Activated gamma-delta T cell (primary cell): ENCODE results near the gene APBA1.

ENCODE experiments used
- DNase-seq: peaks from one replicate; lab custom pipeline; 2025; lab: John Stamatoyannopoulos, UW

APBA1 gene

GRCh38 chr9:69657269-69657668 lies 14.9 kb downstream of the APBA1 start:
- no peak for DNase-seq

DNA sequence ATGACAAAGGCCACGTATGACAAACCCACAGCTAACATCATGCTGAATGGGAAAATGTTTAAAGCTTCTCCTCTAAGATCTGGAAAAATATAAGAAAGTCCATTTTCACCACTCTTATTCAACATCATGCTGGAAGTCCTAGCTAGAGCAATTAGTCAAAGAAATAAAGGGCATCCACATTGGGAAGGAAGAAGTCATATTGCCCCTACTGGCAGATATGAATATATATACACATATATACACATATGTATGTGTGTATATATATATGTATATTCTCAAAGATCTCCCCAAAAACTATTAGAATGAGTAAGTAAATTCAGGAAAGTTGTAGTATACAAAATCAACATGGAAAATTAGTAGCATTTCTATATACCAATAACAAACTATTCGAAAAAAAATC lies 17.1 kb downstream of the APBA1 start:
- DNase-seq: no peak

DNA sequence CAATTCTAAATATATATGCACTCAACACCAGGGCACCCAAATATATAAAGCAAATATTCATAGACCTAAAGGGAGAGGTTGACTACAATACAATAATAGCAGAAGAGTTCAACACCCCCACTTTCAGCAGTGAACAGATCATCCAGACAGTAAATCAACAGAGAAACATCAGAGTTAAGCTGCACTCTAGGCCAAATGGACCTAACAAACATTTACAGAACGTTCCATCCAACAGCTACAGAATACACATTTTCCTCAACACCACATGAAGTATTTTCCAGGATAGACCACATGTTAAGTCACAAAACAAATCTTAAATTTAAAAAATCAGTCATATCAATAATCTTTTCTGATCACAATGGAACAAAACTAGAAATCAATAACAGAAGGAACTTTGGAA lies 18.9 kb downstream of the APBA1 start:
- no peak for DNase-seq

GRCh38 chr9:69649566-69650250 lies 22.5 kb downstream of the APBA1 start:
- DNase-seq: no peak

GRCh38 chr9:69647804-69648203 lies 24.4 kb downstream of the APBA1 start:
- DNase-seq: no peak

DNA sequence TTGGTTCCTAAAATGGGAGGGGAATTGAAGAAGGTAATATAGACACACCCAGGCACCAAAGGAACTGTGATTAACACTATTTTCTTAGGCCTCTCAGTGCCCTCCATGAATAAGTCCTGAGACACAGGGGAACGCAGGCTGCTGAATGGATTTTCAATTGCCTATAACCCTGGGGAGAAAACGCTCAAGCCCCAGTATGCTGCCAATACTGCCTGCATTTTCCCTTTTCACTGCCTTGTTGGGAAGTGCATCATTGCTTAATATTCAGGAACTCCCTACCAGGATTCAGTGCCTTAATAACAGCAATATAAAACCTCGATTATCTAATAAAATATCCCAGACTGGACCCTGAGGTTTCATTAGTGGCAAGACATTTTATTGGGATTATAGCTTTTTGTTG lies 25.4 kb downstream of the APBA1 start:
- no peak for DNase-seq

GRCh38 chr9:69645488-69645887 lies 26.7 kb downstream of the APBA1 start:
- DNase-seq: no peak

DNA sequence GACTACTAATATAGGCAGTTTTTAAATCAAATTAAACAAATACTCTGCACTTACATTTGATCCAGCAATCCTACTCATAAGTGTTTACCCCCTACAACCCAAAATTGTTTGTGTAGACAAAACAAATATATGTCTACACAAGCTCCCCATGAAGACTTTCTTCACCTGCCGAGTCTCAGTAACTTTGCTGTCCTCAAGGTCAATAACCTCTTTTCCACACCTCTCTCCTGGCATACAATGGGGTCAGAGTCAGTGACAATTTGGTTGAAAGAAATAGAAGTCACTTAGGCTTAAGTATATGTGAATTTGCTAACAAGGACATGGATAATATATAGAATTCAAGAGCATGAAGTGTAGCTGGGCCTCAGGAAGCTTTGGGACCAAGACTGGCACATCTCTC lies 29.1 kb downstream of the APBA1 start:
- DNase-seq: no peak

DNA sequence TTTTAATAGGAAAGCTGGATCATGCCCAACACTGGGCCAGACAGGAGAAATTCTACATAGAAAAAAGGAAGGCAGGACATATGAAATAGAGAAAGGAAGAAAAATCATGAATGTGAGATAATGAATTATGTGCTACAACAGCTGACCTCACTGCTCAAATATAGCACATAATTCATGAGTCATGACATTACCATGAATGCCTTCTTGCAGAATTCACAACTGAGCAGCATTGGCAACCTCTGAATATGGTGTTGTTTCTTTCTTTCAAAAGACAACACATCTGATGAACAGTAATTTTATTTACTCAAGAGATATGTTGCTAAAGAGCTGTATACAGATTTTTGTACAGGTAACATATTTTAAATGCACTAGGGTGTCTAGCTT lies 34.4 kb downstream of the APBA1 start:
- DNase-seq: no peak

DNA sequence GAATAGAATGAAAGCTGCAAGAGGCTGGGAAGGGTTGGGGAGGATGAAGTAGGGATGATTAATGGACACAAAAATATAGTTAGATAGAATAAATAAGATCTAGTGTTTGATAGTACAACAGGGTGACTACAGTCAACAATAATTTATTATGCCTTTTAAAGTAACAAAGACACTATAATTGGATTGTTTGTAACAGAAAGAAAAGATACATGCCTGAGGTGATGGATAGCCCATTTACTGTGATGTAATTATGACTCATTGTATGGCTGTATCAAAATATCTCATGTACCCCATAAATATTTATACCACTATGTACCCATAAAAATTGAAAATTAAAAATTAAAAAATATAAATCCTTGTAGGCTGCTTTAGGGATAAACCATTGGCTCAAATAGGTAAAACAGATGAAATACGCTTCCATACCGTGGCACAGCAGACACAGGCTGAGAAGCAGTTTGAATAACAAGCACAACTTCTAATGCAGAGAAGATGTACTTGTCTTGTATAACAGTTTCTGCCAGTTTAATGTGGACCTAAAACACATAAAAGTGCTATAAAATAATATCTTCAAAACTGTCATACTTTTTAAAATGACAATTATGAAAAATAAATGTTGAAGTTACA lies 34.9 kb downstream of the APBA1 start:
- no peak for DNase-seq

- DNase-seq: no peak
Measured at GRCh38 chr9:69633716-69634115, 38.5 kb downstream of the APBA1 start.

- DNase-seq: no peak
Measured at GRCh38 chr9:69632768-69633167, 39.4 kb downstream of the APBA1 start.

DNA sequence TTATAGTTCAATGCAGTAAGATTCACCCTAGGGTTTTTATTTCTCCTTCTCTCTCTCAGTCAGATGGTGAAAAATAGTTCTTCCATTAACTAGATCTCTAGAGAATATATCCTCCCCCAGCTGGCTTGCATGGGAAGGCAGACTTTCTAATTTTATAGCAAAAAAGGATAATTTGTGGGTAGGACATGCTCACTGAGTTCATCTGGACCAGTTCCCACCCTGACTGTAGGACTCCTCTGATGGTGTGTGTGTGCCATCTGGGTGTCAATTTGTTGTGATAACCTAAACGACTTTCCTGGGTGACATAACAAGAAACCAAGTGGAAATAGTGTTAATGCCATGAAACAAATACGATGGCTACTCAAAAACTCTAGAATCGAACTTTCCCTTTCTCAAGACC lies 44.9 kb downstream of the APBA1 start:
- no peak for DNase-seq

- DNase-seq: no peak
Measured at GRCh38 chr9:69623276-69623675, 48.9 kb downstream of the APBA1 start.

- no peak for DNase-seq
Measured at GRCh38 chr9:69622676-69623075, 49.5 kb downstream of the APBA1 start.

DNA sequence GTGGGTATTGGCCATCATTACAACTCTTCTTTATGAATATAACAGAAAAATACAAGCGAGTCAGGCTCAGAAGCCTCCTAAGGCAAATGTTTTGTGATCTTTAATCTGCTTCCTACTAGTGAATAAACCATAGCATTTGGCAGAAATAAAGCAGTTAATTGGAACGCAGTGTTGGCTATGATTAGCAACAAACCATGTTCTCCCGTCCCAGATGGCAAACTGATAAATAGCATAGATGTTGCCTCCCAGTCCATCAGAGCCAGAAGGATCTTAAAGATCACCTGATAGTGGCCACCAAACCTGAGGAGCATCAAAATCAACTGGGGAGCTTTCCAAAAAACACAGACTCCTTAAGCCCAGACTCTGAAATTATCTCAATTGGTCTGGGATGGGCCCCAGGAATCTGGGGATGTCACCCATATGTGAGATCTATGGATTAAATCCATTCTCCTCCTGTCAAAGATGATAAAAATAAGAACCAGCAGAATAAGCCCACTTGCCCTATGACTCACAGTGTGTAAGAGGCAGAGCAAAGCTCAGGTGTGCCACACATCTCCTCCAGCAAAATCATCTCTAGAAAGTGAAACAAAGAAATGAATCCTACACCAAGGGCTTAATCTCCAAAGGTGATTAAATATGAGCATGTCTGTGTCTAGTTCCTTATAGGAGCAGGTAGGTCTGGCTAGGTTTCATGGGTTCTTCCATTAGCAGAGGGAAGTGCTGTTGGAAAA lies 50.3 kb downstream of the APBA1 start:
- DNase-seq: no peak

GRCh38 chr9:69620731-69621130 lies 51.4 kb downstream of the APBA1 start:
- DNase-seq: no peak

DNA sequence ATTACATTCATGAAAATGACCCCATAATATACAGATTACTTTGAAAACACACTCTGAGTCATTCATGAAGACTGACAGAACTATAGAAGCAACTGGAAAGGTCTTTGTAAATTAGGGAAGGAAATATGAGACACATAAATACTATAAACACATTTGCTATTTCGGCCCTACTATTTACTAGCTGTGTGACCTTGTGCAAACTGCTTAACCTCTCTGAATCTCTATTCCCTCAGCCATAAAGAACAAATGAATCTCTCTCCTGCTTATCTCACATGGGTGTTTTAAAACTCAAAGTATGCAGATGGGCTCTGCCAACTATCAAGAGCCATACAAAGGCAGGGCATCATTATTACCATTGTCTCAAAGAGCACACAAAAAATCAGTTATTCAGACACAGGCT lies 52.9 kb downstream of the APBA1 start:
- no peak for DNase-seq

DNA sequence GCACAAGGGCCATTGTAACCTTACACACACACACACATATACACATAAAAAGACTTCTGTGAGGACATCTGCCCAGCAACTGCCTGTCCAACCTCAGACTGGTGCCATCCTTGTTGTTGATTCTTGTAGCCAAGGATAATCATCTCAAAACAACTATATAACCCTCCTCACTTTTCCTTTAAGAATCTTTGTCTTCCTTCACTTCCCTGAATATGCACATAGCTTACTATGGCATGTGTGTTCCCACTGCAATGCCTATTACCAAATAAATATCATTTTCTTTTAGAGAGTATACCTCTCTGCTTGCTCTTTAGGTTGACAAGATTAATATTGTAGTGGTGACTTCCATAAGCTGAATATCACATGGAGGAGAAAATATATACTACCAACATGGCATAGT lies 55.2 kb downstream of the APBA1 start:
- no peak for DNase-seq

GRCh38 chr9:69615880-69616279 lies 56.3 kb downstream of the APBA1 start:
- DNase-seq: no peak

GRCh38 chr9:69611221-69611620 lies 61.0 kb downstream of the APBA1 start:
- no peak for DNase-seq

DNA sequence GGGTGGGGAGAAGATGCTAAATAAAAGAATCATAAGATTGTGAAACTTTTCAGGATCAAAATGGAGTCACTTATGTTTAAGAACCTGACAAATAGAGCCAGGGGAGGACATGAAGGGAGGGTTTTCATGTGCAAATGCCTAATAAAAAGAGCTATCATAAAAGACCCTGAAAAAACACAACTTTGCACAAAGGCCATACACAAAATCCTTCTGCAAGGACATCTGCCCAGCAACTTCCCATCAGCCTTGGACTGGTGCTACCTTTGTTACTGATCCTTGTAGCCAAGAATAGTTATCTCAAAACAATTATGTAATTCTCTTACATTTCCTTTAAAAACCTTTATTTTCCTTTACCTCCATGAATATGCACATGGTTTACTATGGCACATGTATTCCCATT lies 63.0 kb downstream of the APBA1 start:
- DNase-seq: no peak

DNA sequence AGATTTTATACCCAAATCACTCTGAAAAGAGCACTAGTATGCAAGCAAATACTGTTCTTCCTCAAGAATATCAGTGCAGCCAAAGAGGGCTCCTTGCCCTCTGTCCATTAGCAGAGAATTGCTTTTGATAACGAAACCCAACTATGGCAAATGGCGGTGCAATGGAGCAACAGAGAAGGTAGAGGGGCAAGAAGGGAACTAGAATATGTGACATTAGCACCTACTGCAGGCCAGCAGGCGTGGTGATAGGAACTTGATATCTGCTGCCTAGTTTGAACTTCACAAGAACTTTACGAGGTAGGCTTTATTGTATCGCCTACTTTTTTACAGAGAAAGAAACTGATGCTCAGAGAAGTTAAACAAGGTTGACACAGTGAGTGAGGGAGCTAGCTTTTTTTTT lies 66.1 kb downstream of the APBA1 start:
- DNase-seq: no peak
